Activated naive CD4-positive, alpha-beta T cell (primary cell): ENCODE measurements around the gene KIF18A.
"Not testable (repeated sequence)": the region's sequence is repeated elsewhere in the genome, so short reads cannot be mapped to it uniquely, and the experiment has no call there.

Experiments
- DNase-seq, 4 experiments: peaks; one replicate each; lab custom pipeline; 2025; lab: John Stamatoyannopoulos, UW

Gene KIF18A

DNA sequence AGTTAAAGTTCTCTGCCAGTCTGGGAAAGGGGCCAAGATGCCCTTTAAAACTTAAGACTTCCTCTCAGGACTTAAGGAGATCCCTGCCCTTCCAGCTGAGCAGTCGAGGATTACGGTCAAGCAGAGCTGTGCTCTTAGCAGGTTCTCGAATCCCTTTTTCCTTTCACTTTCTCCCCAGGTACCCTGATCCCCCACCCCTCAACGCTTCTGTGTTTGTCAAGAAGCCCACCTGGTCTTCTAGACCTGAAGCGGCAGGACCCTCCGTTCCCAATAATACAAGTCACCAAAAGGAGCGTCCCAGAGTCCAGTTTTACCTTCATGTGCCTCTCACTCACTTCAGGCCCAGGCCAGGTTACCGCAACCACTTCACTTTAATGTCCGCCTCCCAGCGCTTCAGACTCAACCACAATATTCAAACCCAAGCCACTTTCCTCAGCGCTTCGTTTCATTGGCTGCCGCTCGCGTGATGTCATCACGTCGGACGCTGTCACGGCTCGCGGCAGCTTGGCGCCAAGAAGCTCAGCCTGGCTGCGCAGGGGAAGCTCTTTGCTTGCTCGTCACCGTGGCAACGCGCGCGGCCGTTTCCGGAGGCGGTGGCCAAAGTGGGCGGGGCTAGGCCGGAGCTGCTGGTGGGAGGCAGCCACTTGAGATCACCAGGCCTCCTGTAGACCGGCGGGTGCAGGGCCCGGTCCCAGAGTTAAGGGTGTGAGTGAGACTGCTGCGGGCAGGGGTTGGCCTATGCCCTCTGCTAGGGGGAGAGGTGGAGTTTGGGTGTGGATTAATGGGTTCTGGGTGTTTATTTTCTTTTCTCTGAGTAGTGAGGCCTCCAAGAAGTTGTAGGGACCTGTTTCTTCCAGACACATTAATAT lies at the start of gene KIF18A, which contains the start of gene METTL15:
KIF18A (minus strand) TSS at position 407 of the 869 bp plus-strand sequence. CDS start 10,209 bp downstream, outside the sequence.
METTL15 (plus strand) TSS at position 639 of the 869 bp plus-strand sequence. CDS start 4,947 bp downstream, outside the sequence.
- DNase-seq = peak; percentile 85 to 94 (median 93)

DNA sequence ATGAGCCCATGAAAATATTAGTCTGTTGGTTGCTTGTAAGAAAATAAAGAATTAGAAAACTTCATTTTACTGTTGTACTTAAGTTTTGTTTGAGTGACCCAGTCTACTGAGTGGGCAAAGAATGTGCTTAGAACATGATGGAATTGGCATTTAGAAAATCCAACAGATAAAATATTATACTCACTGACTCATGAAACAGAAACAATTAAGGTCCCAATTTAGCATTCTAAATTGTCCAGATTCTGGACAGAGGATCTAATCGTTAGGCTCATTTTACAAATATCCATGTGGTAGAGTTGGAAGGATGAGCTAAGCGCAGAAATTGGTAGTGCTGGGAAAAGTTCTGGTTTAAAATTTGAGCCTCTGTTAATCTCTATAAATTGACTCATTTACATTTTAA lies 45.6 kb upstream of the KIF18A start:
- no peak for DNase-seq

DNA sequence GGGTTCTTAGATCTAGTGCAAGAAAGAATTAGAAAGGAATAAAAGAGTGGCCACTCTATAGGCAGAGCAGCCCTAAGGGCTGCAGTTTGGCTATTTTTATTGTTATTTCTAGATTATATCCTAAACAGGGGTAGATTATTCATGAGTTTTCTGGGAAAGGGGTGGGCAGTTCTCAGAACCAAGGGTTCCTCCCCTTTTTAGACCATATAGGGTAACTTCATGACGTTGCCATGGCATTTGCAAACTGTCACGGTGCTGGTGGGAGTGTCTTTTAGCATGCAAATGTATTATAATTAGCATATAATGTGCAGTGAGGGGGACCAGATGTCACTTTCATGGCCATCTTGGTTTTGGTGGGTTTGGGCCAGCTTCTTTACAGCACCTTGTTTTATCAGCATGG lies 44.8 kb upstream of the KIF18A start:
- no peak for DNase-seq

DNA sequence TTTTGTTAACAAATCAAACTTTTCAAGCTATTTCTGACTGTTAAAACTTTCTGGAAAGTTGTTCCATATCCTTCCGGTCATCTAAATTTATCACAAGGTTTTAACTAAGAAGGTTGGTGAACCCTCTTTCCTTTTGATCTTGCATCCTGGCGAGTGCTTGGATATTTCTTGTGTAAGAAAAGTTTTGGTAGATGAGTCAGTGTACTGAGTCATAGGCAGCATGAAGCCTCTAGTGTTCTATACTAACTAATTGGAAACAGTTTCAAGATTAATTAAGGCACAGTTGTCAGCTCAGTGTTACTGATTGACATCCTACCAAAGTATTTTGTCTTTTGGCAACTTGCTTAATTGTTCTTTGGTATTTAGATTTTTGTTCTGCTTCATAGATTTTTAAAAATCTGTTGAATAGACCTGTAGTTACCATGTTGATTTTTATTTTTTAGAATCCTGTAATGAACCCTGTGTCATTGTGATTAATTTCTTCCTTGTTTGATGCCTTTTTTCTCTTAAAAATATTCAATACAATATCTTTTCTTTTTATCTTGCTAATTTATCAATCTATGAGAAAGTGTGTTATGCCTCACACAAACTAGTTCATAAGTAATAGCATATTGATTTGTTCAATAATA lies 38.3 kb upstream of the KIF18A start:
- DNase-seq = no peak

DNA sequence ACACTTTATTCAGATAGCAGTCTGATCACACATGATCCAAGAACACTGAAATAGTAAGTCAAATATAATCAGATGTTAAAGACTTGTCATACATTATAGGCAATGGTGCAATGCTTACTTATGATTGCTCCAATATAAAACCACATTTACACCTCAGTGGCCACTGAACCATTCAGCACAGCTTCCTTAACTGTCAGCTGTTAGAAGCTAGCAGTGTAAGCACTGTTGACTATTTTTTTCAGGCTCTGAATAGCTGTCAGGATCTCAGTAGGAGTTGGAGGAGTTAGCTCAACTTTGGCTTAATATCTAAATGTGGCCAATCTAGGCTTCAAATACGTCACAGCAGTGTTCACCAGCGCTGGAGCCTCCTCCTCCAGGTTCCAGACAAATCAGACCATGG lies 36.9 kb upstream of the KIF18A start:
- DNase-seq = no peak

DNA sequence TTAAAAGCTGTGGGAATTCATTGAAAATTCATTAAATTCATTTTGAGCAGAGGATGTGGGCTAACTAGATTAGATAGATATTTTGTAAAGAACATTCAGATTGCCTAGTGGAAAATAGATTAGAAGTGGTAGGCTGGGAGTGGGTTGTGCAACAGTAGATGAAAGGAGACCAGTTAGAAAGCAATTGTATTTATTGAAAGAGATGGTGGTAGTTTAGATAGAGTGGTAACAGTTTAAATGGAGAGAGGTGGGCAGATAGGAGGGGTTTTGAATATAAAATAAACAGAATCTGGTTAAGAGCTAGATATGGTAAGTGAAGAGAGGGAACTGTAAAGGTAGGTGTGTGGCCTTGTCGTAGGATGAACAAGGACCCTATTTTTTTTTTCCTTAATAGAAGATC lies 34.8 kb upstream of the KIF18A start:
- DNase-seq = no peak

DNA sequence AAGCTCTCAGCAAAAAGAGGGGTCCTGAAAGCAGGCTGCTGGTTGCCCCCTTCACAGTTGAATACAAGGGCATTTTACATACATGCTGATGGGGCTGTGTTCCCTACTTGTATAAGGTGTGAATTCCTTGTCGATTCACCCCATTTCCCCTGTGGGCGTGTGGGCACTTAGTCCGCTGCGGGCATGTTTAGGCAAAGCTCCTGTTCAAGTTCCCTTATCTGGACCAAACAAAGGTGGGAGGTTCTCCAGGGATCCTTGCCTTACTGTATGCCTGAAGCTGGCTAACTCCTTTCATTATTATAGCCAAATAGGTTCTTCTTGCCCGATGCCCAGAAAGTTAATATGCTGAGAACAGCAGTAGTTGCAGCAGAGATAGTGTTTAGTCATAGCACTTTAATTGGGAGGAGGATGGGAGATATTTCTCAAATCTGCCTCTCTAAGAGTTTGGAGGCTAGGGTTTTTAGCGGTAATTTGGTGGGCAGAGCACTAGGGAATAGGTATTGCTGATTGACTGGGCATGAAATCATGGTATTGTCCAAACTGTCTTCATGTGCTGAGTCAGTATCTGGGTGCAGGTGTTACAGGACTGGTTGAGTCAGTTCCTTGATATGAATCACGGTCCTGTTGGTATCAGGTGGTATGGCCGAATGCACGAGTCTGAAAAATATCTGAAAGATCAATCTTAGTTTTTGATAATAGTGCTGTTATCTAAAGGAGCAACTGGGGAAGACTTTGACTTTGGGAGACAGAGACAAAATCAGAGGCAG lies 32.9 kb upstream of the KIF18A start:
- no peak for DNase-seq

DNA sequence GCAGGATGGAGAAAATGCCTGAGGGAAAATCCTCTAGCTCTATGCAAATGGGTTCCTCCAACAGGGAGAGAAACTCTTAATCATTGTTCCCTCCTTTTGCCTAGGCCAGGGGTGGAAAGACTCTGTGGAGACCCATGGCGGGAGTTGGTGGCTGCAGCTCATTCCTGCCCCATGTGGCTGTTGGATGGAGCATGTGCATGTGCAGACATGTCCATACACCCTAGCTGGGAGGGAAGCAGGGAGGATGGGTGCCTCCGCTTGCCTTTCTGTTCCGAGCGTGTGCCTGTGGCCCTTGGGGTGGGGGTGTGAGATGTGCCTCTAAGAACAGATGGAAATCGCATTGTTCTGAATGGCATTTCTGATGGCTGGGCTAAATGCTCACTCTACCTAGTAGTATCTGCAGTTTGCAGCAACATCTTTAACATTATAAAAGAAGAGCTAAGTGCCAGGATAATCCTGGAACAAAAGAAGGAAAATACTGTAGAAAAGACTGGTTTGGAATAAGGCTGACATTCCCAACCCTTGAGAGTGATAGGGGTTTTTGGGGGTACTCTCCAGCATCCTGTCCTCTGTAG lies 32.0 kb upstream of the KIF18A start:
- no peak for DNase-seq

DNA sequence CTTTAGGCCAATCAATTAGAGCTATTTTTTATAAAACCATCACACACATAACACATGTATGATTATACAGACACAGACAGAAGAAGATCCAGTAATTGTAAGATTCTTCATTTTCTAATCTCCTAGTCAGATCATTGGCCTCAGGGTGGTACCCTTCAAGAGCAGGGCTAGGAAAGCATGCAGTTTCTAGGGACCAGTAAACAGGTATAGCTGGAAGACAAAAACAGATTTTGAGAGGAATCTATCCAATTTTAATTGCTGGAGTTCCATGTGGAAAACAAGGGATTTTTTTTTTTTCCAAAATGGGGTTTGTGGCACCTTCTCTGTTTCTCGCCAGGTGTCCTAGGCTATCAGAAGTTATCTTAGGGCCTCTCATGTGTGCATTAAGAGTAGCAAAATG lies 29.9 kb upstream of the KIF18A start:
- DNase-seq = no peak

DNA sequence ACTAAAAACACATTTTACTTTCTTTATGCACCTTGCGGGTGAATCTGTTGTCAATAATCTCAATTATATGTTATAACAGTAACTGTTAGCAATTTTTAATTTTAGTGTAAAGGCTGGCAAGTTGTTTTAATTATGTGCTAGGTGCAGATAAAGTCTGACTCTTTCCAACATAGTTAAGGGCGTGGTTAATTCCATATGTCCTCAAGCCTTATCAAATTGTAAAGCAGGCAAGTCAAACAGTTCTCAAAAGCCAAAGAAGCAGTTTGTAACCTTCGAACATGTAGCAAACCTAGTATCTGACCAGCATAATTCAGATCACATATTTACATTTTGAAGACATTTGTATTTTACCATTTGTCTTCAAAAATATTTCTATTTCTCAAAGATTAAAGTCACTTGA lies 29.4 kb upstream of the KIF18A start:
- no peak for DNase-seq

DNA sequence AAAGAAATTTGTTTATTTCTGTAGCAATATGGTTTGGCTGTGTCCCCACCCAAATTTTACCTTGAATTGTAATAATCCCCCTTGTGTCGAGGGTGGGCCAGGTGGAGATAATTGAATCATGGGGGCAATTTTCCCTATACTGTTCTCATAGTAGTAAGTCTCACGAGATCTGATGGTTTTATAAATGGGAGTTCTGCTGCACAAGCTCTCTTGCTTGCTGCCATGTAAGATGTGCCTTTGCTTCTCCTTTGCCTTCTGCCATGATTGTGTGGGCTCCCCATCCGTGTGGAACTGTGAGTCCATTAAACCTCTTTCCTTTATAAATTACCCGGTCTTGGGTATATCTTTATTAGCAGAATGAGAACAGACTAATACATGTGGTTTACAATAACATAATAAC lies 28.2 kb upstream of the KIF18A start:
- DNase-seq = not testable (repeated sequence)

DNA sequence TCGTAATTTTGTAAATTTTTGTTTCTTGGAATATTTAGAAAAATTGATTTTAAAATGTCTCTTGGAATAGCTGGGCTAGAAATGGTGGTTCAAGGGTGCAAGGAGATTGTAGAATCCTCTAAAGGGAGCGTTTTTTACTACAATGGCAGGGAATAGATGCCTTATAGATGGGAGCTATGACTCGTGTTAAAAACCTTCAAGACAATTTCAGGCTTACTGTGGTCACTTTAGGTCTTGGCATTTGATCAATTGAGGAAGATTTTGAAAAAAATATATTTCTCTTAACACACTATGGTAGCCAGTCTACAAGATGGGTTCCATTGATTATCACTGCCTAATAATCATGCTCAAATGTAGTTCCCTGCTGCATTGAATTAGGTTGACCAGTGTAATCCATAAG lies 25.2 kb upstream of the KIF18A start:
- no peak for DNase-seq

DNA sequence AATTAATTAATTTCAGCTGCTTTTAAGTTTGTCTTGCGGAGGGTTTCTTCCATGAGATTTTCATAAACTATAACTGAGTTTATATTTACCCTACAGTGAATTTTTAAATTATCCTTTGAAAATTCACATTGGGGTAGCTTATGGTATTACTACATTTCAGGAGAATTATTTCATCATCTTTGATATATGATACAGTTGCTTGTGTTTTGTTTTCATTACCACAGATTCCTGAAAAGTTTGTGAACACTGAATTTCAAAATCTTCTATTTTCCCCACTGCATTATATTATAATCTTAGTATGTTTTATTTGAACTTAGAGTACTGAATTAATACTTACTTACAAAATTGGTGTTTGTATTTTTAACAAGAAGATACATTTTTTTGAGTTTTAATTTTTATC lies 24.6 kb upstream of the KIF18A start:
- no peak for DNase-seq

DNA sequence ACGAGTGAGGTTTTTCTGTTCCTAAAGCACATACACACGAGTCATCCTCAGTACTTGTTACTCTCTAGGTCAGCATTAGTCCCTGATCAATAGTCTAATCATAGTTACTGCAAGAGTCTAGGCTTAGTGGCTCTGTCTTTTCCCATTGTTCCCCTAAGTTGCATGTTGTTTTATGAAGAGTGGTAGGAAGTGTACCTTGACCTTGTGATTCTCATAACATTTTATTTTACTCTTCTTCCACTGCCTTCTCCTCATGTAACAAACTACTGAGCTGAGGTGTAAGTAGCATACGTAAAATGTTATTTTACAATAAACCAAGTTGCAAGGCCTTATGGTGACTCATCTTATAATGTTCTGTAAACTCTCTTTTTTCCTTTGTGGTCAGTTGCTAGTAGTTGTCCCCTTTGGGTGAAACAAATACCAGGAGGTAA lies 15.2 kb upstream of the KIF18A start:
- no peak for DNase-seq

DNA sequence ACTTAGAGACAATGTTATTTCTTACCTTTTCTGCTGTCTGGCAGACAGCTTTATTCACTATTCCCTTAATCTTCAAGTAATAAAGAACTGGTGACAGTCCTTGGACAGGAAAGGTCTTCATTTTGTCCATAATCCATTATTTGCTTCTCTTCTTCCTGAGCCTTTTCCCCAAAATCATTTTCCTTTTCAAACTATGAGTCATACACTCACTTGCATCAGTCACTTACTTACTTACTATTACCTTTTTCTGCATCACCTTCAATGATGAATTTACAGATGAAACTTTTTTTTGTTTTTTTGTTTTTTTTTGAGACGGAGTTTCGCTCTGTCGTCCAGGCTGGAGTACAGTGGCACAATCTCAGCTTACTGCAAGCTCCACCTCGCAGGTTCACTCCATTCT lies 9.8 kb upstream of the KIF18A start:
- DNase-seq = no peak

DNA sequence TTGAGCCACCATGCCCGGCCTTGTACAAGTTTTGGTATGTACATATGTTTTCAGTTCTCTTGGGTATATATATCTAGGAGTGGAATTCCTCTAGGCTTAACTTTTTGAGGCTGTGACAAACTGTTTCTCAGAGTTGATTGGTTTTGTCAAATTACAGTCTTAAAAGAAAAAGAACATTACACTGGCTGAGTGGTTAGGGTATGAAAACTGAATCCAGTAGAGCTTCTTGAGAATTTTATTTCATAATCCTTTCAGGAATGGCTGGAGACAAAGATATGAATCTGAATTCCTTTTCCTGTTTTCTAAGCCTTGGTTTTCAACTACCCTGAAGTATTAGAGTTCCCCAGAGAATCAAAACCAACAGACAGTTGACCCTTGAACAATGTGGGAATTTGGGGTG lies 6.8 kb upstream of the KIF18A start:
- DNase-seq = no peak

DNA sequence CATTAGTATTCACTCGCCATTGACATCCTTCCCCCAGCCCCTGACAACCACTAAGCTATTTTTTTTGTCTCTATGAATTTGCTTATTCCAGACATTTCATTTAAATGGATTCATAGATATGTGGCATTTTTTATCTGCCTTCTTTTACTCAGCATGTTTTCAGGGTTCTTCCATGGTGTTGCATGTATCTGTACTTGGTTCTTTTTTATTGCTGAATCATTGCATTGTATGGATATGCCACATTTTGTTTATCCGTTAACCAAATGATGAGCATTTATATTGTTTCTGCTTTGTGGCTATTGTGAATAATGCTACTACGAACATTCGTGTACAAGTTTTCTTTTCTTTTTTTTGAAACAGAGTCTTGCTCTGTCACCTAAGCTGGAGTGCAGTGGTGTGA lies 6.2 kb upstream of the KIF18A start:
- DNase-seq = no peak

DNA sequence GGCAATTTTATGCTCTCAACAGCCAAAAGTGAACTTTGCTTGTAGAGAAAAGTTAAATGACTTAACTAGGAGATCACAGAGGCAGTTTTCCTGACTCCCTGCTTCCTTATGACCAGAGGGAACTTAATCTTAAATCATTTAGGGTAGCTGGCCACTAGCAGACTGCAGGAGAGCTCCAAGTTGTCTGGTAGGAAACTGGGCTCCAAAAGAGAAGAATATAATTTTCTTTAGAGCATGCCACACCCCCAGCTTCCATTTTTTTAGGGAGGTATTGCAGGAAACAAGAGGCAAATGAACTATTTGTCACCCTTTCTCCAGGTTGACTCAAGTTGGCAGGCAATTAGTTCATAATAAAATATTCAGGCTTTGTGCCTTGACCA lies 2.9 kb upstream of the KIF18A start:
- no peak for DNase-seq

DNA sequence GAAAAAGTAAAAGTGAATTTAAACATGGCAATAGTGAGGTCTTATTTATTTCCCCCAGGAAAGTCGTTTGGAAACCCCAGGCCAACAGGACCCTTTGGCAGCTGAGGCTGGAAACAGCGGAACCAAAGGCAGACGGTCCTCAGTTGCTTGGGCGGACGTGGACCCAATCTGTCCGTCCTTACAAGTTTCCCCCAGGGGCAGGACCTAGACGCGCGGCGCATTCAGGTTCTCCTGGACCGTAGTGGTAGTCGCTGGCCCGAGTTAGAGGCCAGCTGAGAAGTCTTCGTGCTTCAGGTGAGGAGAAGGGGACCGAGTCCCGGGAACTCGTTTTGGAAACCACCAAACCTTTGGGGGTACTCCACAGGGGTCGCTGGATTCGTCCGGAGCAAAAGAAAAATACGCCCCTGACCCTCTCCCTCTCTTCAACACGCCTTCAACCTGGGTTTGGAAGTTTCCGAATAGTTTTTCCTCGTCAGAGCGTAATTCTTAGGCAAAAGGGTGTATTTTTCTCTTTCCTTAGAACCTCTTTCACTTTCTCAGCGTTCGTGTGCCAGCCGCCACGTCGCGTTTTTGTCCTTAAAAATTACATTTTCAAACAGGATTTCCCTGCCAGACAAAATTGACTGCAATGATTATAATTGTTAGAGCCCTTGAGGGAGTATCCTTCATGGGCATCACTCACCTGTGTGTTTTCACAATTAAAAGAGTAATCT lies 2.3 kb upstream of the KIF18A start:
- DNase-seq = peak; percentile 6 to 35 (median 20)

DNA sequence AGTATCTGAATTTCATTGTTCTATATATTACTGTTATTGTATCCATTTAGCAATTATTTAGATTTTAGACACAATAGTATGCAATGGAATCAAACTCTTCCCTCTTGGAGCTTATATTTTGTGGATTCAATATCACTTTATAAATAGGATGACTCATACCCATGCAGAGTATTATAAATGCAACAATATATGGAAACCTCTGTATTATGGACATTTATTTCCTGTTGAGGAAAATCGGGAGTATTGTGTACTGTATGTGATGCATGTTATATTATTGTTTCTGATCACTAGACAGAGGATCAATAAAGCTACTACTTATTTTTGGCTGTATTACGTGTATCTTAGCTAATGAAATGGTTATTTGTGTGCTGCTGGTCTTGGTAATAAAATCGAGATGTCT lies 1.0 kb upstream of the KIF18A start:
- DNase-seq = no peak

DNA sequence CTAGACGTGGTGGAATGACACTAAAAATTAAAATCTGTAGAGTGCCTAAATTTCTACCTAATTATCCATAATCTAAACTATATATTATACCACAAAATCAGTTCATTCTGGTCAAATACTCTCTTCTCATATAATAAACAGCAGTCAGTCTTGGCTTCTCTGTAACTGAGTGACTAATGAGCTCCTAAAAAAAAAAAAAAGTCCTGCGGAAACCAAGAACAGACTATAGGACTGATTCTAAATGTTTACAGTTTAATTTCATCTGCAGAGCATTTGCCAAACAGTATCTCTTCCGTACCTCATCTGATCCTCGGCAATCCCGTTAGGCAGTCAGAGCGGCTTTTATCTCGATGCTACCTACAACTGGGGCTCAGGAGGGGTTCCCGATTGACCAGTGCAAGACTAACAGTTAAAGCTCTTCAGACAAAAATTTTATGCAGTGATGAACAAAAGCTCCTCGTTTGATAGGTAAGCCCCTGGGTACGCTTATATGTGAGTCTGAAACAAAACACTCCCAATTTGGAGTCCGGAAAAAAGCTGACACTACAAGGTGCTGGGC lies 686 bp downstream of the KIF18A start:
- no peak for DNase-seq
